Endothelial cell of hepatic sinusoid (primary cell): ENCODE measurements around the gene PHF21A.
"Not testable (repeated sequence)": the region's sequence is repeated elsewhere in the genome, so short reads cannot be mapped to it uniquely, and the experiment has no call there.

Experiments
- in situ Hi-C: cut with HindIII; loops from 2 replicates; pipeline ENCODE4 v1.10.0; 2017; ENCODE audit warnings: low sequenced_read_pairs

PHF21A gene

DNA sequence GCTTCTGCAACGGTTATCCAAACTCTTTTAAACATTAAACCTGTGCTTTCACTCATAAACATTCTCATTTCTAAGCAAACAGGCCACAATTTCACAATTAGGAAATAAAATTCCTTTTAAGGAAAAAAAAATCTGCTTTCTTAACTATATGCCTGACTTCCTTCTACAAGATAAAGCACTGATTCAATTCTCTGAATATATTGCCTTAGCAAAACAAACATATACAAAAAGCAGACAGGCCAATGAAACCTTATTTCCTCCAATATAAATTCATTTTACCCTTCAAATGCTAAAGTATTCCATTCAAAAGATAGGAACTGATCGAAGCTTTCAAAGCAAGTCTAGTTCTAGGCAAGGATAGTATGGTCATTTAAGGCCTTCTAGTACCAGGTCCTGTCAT, 76.7 kb downstream of the PHF21A start:
- in situ Hi-C loops = no loop called here

DNA sequence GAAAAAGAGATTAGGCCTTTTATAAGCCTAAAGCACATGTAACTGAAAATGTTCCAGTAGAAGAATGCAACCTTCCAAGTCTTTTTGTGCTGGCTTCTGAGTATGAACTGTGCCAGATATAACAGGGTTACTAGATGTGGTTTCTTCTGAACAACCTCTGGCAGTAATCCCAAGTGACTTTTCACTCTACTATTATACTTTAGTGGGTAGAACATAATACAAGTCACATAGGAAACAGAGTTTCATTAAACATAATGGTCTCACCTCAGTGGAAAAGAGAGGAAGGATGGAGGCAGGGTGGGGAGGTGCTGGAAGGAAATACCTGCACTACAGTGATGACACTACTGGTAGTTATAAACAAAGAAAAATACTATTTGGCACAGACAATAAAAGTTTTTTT, 81.3 kb downstream of the PHF21A start:
- in situ Hi-C loops = no loop called here

DNA sequence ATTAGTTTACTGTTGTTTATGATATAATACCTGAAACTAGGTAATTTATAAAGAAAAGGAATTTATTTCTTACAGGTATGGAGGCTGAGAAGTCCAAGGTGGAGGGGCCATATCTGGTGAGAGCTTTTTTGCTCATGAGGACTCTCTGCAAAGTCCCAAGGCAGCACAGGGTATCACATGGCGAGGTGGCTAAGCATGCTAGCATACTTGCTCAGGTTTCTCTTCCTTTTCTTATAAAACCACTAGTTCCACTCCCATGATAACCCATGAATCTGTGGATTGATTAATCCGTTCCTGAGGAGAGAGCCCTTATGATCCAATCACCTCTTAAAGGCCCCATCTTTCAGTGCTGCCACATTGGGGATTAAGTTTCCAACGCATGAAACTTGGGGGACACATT, 82.7 kb downstream of the PHF21A start:
- in situ Hi-C loops = no loop called here

DNA sequence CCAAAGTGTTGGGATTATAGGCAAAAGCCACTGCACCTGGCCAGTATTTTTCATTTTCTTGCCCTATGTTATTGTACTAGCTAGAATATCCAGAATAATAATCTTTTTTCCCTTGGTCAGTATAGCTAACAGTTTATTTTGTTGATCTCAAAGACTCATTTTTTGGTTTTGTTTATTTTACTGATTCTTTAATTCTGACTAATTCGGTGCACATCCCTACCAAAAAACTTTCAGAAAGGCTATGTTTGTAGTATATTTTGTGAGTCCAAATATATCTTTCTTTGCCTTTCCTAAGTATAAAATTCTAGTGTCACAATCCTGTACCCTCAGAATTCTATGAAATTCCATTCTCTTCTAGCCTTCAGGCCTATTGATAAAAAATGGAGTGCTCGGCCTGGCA, 84.3 kb downstream of the PHF21A start:
- in situ Hi-C loops = no loop called here

DNA sequence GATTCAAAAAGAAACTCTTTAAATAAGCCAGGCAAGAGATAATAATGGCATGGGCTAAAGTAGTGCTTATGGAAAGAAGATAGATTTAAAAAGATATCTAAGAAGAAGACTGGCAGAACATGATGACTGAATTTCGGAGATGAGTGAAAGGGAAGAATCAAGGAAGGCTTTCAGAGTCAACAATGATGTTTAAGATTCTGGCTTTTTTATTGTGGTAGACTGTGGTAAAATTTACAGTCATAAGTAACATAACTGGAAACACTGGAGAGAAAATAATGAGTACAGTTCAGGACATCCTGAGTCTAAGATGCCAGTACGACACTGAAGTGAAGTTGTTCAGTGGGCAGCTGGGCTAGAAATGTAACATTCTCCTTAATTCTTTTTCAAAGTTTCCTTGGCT, 85.2 kb downstream of the PHF21A start:
- in situ Hi-C loops = no loop called here

DNA sequence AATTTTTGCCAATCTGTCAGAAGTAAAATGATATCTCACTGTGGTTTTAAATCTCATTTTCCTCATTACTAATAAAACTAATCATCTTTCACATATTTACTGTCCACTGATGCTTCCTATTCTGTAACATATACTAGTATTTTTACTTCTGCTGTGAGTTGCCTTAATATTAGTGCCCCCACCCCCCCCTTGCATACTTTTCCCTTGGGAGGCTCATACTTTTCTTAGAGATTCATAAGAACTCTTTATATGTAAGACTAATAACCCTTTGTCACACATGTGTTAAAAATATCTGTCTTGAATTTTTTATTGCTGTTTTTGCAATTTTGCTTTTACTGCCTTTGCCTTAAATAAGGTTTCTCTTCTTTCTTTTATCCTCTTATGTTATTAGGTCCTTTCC, 87.2 kb downstream of the PHF21A start:
- in situ Hi-C loops = no loop called here

DNA sequence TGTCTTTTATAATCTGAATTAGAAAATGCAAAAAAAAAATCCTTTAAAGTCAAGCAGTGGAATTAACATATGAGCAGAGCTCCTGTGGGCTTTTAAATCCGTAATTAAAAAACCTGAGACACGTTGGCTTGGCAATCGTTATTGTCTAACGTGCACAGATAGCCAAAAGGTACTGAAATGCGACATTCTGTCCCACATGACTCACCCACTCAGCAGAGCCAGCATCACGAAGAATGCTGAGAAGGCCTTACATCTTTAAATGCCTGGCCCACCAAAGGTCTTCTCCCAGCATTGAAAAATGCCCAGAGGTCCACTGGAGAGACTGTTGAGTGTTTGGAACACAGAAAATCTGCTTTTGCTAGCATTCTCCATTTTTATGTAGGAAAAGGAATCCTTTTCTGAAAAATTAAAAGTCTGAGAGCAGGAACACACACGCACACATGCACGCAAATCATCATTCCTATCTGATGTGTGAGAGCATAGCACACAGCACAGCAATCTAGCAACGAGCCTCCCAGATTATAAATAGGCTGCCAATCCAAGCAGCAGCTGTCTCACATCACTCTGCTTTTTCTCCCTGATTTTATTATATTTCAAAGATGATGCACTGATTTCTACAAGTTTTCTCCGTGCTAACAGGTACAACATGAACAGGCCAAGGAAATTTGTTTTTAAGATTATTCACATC, 94.5 kb downstream of the PHF21A start:
- in situ Hi-C loops = no loop called here

DNA sequence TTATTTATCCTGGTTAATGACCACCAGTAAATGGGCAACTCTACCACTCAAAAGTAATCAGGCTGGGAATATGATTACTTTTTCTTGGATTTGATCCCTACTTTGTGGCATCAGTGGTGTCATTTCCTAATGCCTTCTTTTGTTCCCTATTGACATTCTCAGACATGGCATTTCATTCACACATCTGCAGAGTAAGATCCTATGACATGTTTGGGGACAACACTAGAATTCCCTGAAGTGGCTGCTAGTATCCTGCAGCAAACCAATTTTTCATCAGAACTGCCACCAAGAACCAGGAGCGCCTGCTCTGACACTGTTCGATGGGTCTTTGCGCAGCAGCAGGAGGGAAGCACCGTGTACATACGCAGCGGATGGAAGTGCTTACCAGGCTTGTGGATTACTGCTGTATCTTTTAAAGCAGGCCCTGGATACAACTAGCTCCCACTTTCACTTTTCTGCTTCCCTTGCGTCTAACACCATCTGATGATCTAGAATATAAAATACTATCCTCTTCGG, 101.1 kb downstream of the PHF21A start:
- in situ Hi-C loops = no loop called here

DNA sequence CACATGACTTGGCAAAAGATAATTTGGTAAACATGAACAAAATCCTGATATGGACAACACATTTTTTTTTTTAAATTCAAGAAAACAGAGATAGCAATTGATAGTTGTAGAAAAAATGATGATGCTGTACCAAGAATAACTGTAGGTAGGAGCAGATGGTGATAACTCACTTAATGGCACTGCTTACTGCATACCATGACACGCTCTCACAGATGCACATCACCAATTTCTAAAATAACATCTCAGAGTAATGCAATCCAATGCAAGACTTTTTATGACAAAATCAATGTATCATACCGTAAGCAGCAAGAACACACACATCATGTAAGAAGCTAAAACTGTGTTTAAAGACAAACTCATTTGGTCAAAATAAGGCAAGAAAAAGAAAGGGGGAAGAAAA, 102.6 kb downstream of the PHF21A start:
- in situ Hi-C loops = no loop called here

DNA sequence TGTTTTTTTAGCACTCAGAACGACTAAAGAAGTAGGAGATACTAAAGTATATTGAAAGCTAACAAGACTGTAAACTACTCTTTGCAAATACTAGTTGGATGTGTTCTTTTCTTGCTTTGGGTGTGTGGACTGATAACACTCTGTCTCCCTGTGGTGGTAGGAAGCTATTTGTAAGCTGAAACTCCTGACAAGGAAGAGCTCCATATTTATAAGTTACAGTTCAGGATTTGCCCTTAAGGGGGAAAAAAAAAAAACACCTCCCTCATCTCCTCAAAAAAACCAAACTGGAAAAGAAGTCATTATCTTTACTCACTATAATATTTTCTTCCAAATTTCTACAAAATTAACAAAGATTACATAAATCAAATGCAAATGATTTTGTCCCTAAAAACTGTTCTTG, 103.9 kb downstream of the PHF21A start:
- in situ Hi-C loops = no loop called here

DNA sequence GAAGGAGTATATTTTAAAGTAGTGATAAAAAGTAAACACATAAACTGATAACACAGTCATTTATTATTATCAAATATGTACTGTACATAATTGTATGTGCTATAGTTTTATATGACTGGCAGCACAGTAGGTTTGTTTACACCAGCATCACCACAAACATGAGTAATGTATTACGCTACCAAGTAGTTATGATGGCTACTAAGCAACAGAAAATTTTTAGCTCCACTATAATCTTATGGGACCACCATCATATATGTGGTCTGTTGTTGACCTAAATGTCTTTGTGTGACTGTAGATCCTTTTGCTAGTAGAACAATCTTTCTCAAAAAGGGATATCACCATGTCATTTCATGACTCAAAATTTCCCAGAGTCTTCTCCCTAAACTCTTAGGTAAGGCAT, 105.3 kb downstream of the PHF21A start:
- in situ Hi-C loops = no loop called here

DNA sequence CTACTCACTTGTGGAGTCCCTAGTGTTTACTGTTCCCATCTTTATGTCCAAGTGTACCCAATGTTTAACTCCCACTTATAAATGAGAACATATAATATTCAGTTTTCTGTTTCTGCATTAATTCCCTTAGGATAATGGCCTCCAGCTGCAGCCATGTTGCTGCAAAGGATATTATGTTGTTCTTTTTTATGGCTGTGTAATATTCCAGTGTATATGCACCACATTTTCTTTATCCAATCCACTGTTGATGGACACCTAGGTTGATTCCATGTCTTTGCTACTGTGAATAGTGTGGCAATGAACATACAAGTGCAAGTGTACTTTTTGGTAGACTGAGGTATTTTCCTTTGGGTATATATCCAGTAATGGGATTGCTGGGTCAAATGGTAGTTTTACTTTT, 107.1 kb downstream of the PHF21A start:
- in situ Hi-C loops = not testable (repeated sequence)

DNA sequence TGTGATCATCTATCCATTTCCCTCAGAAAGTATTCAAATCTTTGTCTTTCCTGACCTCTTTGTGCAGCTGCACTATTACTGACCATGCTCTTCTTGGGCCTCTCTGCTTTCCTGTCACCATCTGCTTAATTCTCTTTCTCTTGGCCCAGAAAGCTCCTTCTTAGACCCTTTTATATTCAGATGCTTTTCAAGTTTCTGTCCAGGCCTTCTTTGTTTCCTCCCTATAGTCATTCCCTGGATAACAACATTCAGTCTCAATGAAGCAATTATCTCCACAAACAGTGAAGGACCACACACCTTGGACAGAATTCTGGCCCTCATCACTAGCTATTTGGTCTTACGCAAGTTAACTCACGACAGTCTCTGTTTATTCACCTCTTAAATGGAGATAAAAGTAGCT, 109.1 kb downstream of the PHF21A start:
- in situ Hi-C loops = no loop called here

DNA sequence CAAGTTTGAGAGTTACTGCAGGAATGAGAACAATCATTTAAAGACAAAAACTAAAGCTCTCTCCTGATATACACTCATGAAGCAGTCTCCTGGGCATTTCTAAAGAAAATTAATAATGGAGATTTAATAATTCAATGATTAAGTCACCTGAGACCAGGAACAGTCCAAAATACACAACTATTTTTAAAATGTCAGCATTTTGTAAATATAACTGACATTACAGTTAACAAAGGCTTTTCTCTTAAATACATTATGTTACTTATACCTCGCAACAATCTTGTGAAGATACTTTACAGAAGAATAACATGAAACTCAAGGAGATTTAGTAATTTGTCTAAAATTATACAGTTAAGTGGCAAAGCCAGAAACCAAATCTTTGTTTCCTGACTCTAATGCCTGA, 111.2 kb downstream of the PHF21A start:
- in situ Hi-C loops = no loop called here

DNA sequence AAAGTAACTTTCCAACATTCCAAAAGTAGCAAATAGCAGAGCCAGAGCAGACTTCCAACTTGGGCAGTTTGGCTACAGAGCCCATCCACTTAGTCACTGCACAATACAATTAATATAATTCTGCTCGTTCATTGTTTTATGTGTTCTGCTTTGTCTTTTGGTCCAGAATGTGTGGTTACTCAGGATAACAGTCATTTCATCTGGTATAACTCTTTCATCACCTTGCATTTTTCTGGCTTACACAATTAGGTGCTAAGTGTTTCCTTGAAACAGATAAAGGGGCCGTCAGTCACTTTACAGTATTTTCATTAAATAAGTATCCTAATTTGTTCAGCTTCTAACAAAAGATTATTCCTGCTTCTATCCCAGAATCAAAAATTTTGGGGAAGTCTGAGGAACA, 111.6 kb downstream of the PHF21A start:
- in situ Hi-C loops = no loop called here

DNA sequence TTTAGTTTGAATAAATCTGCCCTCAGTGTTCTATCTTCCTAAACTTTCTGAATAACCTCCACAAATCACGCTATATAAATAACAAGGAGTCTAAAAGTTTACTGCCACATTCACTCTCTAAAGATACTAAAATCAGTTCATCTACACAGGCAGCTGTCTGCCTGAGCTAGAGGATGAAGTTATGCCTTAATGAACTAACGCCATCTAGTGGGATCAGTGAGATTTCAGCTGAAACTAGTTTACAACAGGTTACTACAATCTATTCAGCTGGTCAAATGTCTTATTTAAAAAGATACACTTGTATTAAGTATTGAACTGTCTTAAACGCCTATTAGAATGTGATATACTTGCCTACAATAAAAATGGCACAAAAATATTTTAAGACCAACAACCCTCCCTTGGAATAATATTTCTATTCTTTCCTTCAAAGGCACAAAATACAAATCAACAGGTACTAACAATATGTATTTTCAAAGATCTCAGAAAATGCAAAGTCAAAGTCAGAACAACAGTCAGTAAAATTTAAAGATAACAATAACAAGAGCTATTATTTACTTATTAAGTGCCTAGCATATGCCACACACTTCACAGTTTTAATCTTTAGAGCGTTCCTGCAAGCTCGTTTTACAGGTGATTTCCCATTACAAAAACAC, 114.7 kb downstream of the PHF21A start:
- in situ Hi-C loops = no loop called here

DNA sequence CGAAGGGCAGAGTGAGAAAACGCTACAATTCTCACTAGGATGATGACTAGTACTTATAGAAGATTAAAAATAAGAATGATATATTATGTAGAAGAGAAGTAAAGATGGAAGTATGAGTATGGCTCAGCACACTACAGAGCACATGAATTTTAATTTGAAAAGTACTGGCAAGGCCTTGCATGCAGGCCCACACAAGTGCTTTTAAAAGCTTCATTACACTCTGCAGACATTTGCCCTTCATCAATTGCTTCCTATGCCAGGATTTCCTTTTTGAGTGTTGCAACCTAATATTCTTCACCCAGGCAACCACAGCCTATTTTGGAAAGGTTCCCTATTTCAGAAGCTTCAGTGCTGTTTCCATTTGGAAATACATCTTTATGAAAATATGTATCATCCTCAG, 117.7 kb downstream of the PHF21A start:
- in situ Hi-C loops = no loop called here

DNA sequence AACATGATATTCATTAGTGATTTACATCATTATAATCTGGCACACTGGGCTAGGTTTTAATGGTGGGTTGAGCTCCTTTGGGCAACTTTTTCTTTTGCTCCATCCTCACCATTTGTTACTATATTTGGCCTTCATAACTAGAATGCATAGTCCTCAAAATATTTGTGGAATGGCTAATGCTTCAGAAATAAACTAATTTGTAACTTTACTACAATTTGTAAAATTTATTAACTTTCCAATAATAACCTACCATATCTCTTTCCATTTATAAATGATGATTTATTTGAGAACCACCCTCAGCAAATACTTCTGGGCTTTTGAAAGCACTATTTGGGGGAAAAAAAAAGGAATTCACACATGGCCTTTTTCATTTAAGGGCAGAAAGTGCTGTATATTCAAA, 119.1 kb downstream of the PHF21A start:
- in situ Hi-C loops = no loop called here

DNA sequence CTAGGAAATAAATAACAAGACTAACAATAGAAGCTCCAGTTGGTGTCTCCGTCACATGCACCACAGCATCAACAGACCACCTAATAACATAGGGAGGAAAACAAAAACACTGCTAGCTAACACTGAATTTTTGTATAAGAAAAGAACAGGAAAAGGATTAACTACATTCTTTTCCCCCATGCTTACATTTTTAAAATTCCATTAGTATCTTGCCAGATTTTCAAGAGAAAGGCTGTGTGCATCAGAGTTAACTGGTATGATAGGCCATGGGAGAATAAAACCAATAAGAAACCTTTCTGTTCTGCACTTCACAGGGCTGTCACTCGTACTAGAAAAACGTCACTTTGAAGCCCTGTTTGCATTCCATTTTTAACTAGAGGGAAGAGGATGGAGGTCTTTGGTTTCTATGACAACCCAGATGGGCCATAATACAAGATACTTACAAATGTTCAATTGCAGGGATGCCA, 119.8 kb downstream of the PHF21A start:
- in situ Hi-C loops = no loop called here

DNA sequence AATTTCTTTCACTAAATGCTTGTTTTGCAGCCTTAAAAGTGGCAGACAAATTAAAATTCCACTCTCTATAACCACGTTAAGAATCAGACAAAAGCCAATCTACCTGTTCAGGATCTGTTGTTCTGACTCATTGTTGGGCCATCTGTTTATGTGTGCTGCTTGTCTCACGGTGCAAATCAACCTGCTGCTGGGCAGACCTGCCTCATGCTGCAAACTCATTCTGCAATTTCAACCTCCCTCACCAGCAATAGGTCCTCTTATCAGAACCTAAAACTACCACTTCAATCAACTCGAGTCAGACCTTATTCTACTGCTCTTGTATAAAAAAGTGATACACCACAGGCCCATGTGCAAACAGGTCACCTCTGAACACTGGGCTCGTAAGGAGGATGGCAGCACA, 123.7 kb downstream of the PHF21A start:
- in situ Hi-C loops = no loop called here

DNA sequence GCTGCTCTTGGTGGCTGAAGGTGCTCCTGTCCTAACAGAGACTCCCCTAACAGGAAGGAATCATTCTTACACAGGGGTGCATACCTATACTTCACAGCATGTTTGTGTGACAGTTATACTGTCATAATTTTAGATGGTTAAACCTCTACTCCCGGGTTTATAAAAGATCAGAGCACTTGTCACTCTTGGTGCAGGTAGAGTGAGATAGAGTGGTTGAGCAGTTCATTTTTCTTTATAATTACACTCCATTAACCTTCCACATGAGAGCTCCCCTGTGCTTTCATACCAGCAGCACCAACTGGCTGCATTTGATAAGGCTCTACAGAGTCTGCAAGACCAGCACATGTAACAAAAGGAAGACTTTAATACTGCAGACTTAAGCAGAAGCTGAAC, 125.9 kb downstream of the PHF21A start:
- in situ Hi-C loops = no loop called here
